Right atrium auricular region (tissue), 2 donors: ENCODE data around the gene MTX2. TPM values are rescaled to one million over a fixed set of nuclear protein-coding genes. Genes with fewer than 3 reads are reported as not detected.

Source experiments
- DNase-seq: peaks from one replicate; pipeline ENCODE4 v3.0.0-alpha.2; 2019; ENCODE audit warnings: low spot score
- H3K27ac ChIP-seq, 2 donors: fragments of 200-600 bp; sonication (generic); 1 replicate in 1 of 2; 2 replicates in 1 of 2; pipeline ENCODE4 v1.5.1; 2016 to 2019
- H3K27me3 ChIP-seq, 2 donors: fragments of 200-600 bp; sonication (generic); one replicate each; pipeline versions ENCODE4 v1.5.1 to v1.6.0; 2017 to 2019
- H3K36me3 ChIP-seq: fragments of 200-600 bp; sonication (generic); one replicate; pipeline ENCODE4 v1.5.1; 2016
- H3K4me1 ChIP-seq, 2 donors: fragments of 200-600 bp; sonication (generic); one replicate each; pipeline versions ENCODE4 v1.5.1 to v1.6.0; 2017 to 2019
- H3K4me3 ChIP-seq, 2 donors: fragments of 200-600 bp; sonication (generic); 1 replicate in 1 of 2; 2 replicates in 1 of 2; pipeline ENCODE4 v1.5.1; 2017 to 2019; ENCODE audit warnings: mild to moderate bottlenecking in 1 of 2, moderate library complexity in 1 of 2
- H3K9me3 ChIP-seq, 2 donors: fragments of 200-600 bp; sonication (generic); one replicate each; pipeline ENCODE4 v1.5.1; 2019
- CTCF ChIP-seq, 2 donors: fragments of 200-600 bp; sonication (generic); IDR thresholded peaks; one replicate each; pipeline ENCODE4 v1.5.1; 2019; ENCODE audit warnings: antibody characterized with exemption in 2 of 2
- total RNA-seq, 2 donors: library from RNA; depleted of rRNA; stranded (reverse); fragments of >200 nt; gene quantifications; one replicate each; pipeline ENCODE4 v1.1.0, GENCODE V29; 2016

The MTX2 gene
- total RNA-seq, 2 donors from 2014 or later, result 36.7 to 73.5 TPM

GRCh38 chr2:176317199-176317598 is 48.0 kb downstream of the MTX2 start:
- Histone ChIP-seq H3K9me3 (no peaks in the 10 kb centered on the region), H3K36me3 (no peaks in the 10 kb centered on the region), H3K27me3 (no peaks in the 10 kb centered on the region), H3K4me1 (no peaks in the 10 kb centered on the region), H3K27ac (no peak overlapping the region), H3K4me3 (no peak overlapping the region)
- no peak for TF ChIP-seq CTCF (IDR thresholded peaks at IDR 0.05)
- DNase-seq, result no peak

- Histone ChIP-seq H3K4me3 (no peak overlapping the region), H3K4me1 (no peaks in the 10 kb centered on the region), H3K27ac (no peak overlapping the region), H3K36me3 (no peaks in the 10 kb centered on the region), H3K9me3 (no peaks in the 10 kb centered on the region), H3K27me3 (no peaks in the 10 kb centered on the region)
- DNase-seq, result no peak
- no peak for TF ChIP-seq CTCF (IDR thresholded peaks at IDR 0.05)
Measured at GRCh38 chr2:176317623-176318065, 48.4 kb downstream of the MTX2 start.

- Histone ChIP-seq H3K36me3 (no peaks in the 10 kb centered on the region), H3K27ac (no peak overlapping the region), H3K9me3 (no peaks in the 10 kb centered on the region), H3K4me1 (no peaks in the 10 kb centered on the region), H3K27me3 (no peaks in the 10 kb centered on the region), H3K4me3 (no peak overlapping the region)
- no peak for TF ChIP-seq CTCF (IDR thresholded peaks at IDR 0.05)
- DNase-seq, result no peak
Measured at GRCh38 chr2:176321916-176322315, 52.7 kb downstream of the MTX2 start.

- Histone ChIP-seq H3K4me1 (no peaks in the 10 kb centered on the region), H3K27ac (no peak overlapping the region), H3K9me3 (no peaks in the 10 kb centered on the region), H3K36me3 (peaks cover 13% of the 10 kb centered on the region), H3K27me3 (no peaks in the 10 kb centered on the region), H3K4me3 (no peak overlapping the region)
- no peak for DNase-seq
- no peak for TF ChIP-seq CTCF (IDR thresholded peaks at IDR 0.05)
Measured at GRCh38 chr2:176324862-176325261, 55.6 kb downstream of the MTX2 start.

GRCh38 chr2:176325732-176326131 is 56.5 kb downstream of the MTX2 start:
- DNase-seq, result no peak
- H3K27ac ChIP-seq, result no peak overlapping the region
- H3K36me3 ChIP-seq, result peaks cover 13% of the 10 kb centered on the region
- no peaks in the 10 kb centered on the region for H3K27me3 ChIP-seq
- H3K4me3 ChIP-seq, result no peak overlapping the region
- H3K4me1 ChIP-seq, result no peaks in the 10 kb centered on the region
- no peaks in the 10 kb centered on the region for H3K9me3 ChIP-seq
- no peak for TF ChIP-seq CTCF (IDR thresholded peaks at IDR 0.05)

GRCh38 chr2:176328149-176328548 is 58.9 kb downstream of the MTX2 start:
- Histone ChIP-seq H3K27ac (no peak overlapping the region), H3K36me3 (peaks cover 13% of the 10 kb centered on the region), H3K27me3 (no peaks in the 10 kb centered on the region), H3K9me3 (no peaks in the 10 kb centered on the region), H3K4me3 (no peak overlapping the region), H3K4me1 (no peaks in the 10 kb centered on the region)
- no peak for TF ChIP-seq CTCF (IDR thresholded peaks at IDR 0.05)
- no peak for DNase-seq
